Panc1 (cell line): ENCODE measurements around the gene ADAM22. TPM values are rescaled to one million over a fixed set of nuclear protein-coding genes. Genes with fewer than 3 reads are reported as not detected.

Experiments
- ATAC-seq: fragments of 200-7000 bp; cut with Tn5 transposase; 2 replicates; pipeline ENCODE4 v1.9.1; 2020; ENCODE audit warnings: mild to moderate bottlenecking, moderate library complexity
- BruUV-seq: library from RNA; stranded (reverse); fragments of 400-500 nt; replicated peaks from 2 replicates; lab custom pipeline; 2021; lab: Mats Ljungman, UMichigan
- CTCF ChIA-PET: fragments of 300-600 bp; sonication (Branson Sonifier 250); formaldehyde crosslinking; loops from one replicate; lab custom pipeline; 2022; ENCODE audit warnings: antibody characterized with exemption; lab: Charles Lee
- POLR2A ChIA-PET: fragments of 300-600 bp; sonication (Branson Sonifier 250); formaldehyde crosslinking; loops from one replicate; lab custom pipeline; 2022; ENCODE audit warnings: antibody characterized with exemption; lab: Charles Lee
- DNase-seq: peaks from one replicate; pipeline ENCODE4 v3.0.0-alpha.2; 2010; ENCODE audit warnings: low read depth, low spot score
- H3K27ac ChIP-seq: 2 replicates; pipeline ENCODE4 v1.5.1; 2011; ENCODE audit warnings: mild to moderate bottlenecking, low read length, inconsistent platforms
- H3K27me3 ChIP-seq: fragments of 200-500 bp; sonication (Bioruptor generic); 2 replicates; pipeline ENCODE4 v1.6.0; 2014; ENCODE audit warnings: low read length, inconsistent platforms; ENCODE audit not compliant: control insufficient read depth, insufficient read depth
- H3K36me3 ChIP-seq: fragments of 200-500 bp; sonication (Bioruptor generic); 2 replicates; pipeline ENCODE4 v1.5.1; 2014; ENCODE audit warnings: inconsistent platforms, mild to moderate bottlenecking, low read length, moderate library complexity; ENCODE audit not compliant: control insufficient read depth, insufficient read depth
- H3K4me1 ChIP-seq: 2 replicates; pipeline ENCODE4 v1.5.1; 2011; ENCODE audit warnings: inconsistent platforms, mild to moderate bottlenecking, low read length, moderate library complexity; ENCODE audit not compliant: control insufficient read depth, insufficient read depth
- H3K4me3 ChIP-seq, 2 experiments: 2 replicates each; pipeline ENCODE4 v1.5.1; 2011 to 2012; ENCODE audit warnings: low read depth in 2 of 2, low read length in 2 of 2, mild to moderate bottlenecking in 2 of 2, inconsistent platforms in 1 of 2, moderate library complexity in 1 of 2
- H3K9me3 ChIP-seq: fragments of 200-500 bp; sonication (Bioruptor generic); 2 replicates; pipeline ENCODE4 v1.5.1; 2014; ENCODE audit warnings: low read depth, mild to moderate bottlenecking, inconsistent platforms, low read length, moderate library complexity; ENCODE audit not compliant: control insufficient read depth, insufficient read depth
- CTCF ChIP-seq: fragments of 450-650 bp; IDR thresholded peaks from 2 replicates; pipeline ENCODE4 v1.5.1; 2017; ENCODE audit warnings: mild to moderate bottlenecking
- POLR2AphosphoS5 ChIP-seq: IDR thresholded peaks from 2 replicates; pipeline ENCODE4 v1.6.1; 2012; ENCODE audit warnings: mild to moderate bottlenecking, low read depth, low read length, moderate library complexity
- REST ChIP-seq, 2 experiments: IDR thresholded peaks; 2 replicates each; pipeline ENCODE4 v1.6.1; 2011 to 2012; ENCODE audit warnings: low read depth in 2 of 2, control low read depth in 1 of 2, low read length in 1 of 2, mild to moderate bottlenecking in 1 of 2, moderate library complexity in 1 of 2; ENCODE audit not compliant: insufficient read depth in 1 of 2
- SIN3A ChIP-seq: IDR thresholded peaks from 2 replicates; pipeline ENCODE4 v1.6.1; 2012; ENCODE audit warnings: low read depth, mild to moderate bottlenecking, low read length, moderate library complexity, borderline replicate concordance; ENCODE audit not compliant: insufficient read depth
- TCF7L2 ChIP-seq: IDR thresholded peaks from 2 replicates; pipeline ENCODE4 v1.6.1; 2011; ENCODE audit warnings: mild to moderate bottlenecking, low read depth, low read length, inconsistent platforms
- in situ Hi-C: cut with HindIII; loops from 2 replicates; pipeline ENCODE4 v1.10.0; 2016; ENCODE audit warnings: low sequenced_read_pairs, low pct_unique_long_range_greater_than_20kb
- intact Hi-C: fragments of 100-400 bp; cut with micrococcal nuclease; formaldehyde crosslinking; loops from one replicate; pipeline ENCODE4 v1.10.0; 2022; ENCODE audit not compliant: unreplicated experiment
- total RNA-seq: library from RNA; stranded (reverse); gene quantifications from one replicate; pipeline ENCODE4 v1.2.1, GENCODE V29; 2021; ENCODE audit not compliant: unreplicated experiment

Gene ADAM22
- total RNA-seq, 1 experiment from 2014 or later, result 4.2 TPM

GRCh38 chr7:88041583-88041982, 107.5 kb downstream of the ADAM22 start:
- ChIA-PET POLR2A (no interaction called here), CTCF (no interaction called here)
- ATAC-seq (no peak), DNase-seq (no peak)
- intact Hi-C loops, result no loop called here
- no peak overlapping the region for H3K4me3 ChIP-seq
- H3K4me1 ChIP-seq, result no peaks in the 10 kb centered on the region
- no peak for TF ChIP-seq POLR2AphosphoS5
- no peak for TF ChIP-seq SIN3A
- no peak for TF ChIP-seq CTCF
- no peak for TF ChIP-seq TCF7L2
- no peak for TF ChIP-seq REST (IDR thresholded peaks at IDR 0.05; ENCODE audit: insufficient read depth in 1 of 2, low read depth in 2 of 2, low read length in 1 of 2)
- no peaks in the 10 kb centered on the region for H3K36me3 ChIP-seq
- H3K27ac ChIP-seq, result no peak overlapping the region
- no peaks in the 10 kb centered on the region for H3K9me3 ChIP-seq
- BruUV-seq, result no TSS peak
- no peaks in the 10 kb centered on the region for H3K27me3 ChIP-seq
- in situ Hi-C loops, result no loop called here

- ATAC-seq, result no peak
- ChIA-PET POLR2A (no interaction called here), CTCF (no interaction called here)
- in situ Hi-C loops (no loop called here), intact Hi-C loops (no loop called here)
- no TSS peak for BruUV-seq
- no peak overlapping the region for H3K4me3 ChIP-seq
- no peak for TF ChIP-seq CTCF
- TF ChIP-seq TCF7L2, result no peak
- TF ChIP-seq SIN3A, result no peak
- no peak for TF ChIP-seq REST (IDR thresholded peaks at IDR 0.05; ENCODE audit: insufficient read depth in 1 of 2, low read depth in 2 of 2, low read length in 1 of 2)
- TF ChIP-seq POLR2AphosphoS5, result no peak
- no peaks in the 10 kb centered on the region for H3K4me1 ChIP-seq
- no peak overlapping the region for H3K27ac ChIP-seq
- H3K36me3 ChIP-seq, result no peaks in the 10 kb centered on the region
- no peaks in the 10 kb centered on the region for H3K27me3 ChIP-seq
- DNase-seq, result no peak
- no peaks in the 10 kb centered on the region for H3K9me3 ChIP-seq
These were observed 108.1 kb downstream of the ADAM22 start for GRCh38 chr7:88042157-88042556.
